WTC11 (cell line): ENCODE measurements around the gene ICA1. TPM values are rescaled to one million over a fixed set of nuclear protein-coding genes. Genes with fewer than 3 reads are reported as not detected.
A peak's percentile ranks its signal among the peaks of the same experiment; 100 is the strongest.

ENCODE experiments used
- ATAC-seq: fragments of 200-7000 bp; cut with Tn5 transposase; 2 replicates; pipeline ENCODE4 v1.10.0; 2021; ENCODE audit warnings: mild to moderate bottlenecking, moderate library complexity
- CTCF ChIA-PET: fragments of 300-600 bp; sonication (Branson Sonifier 250); formaldehyde crosslinking; loops from one replicate; lab custom pipeline; 2021; ENCODE audit warnings: antibody characterized with exemption; lab: Charles Lee
- POLR2A ChIA-PET: fragments of 350-600 bp; sonication (Branson Sonifier 250); formaldehyde crosslinking; loops from one replicate; lab custom pipeline; 2021; ENCODE audit warnings: antibody characterized with exemption; lab: Charles Lee
- DNase-seq: peaks from one replicate; pipeline ENCODE4 v3.0.0; 2021; ENCODE audit warnings: low spot score
- H3K27ac Mint-ChIP-seq: 2 replicates; pipeline ENCODE4 v1.8.0; 2021; ENCODE audit warnings: mixed read lengths
- H3K27me3 Mint-ChIP-seq: 2 replicates; pipeline ENCODE4 v1.8.0; 2021; ENCODE audit warnings: low read depth, mild to moderate bottlenecking, moderate library complexity, mixed read lengths
- H3K36me3 Mint-ChIP-seq: 2 replicates; pipeline ENCODE4 v1.8.0; 2021; ENCODE audit warnings: mixed read lengths
- H3K4me1 Mint-ChIP-seq: 2 replicates; pipeline ENCODE4 v1.8.0; 2022; ENCODE audit warnings: mixed read lengths
- H3K4me3 Mint-ChIP-seq: 2 replicates; pipeline ENCODE4 v1.8.0; 2021; ENCODE audit warnings: mild to moderate bottlenecking, moderate library complexity, mixed read lengths
- H3K9me3 Mint-ChIP-seq: 2 replicates; pipeline ENCODE4 v1.8.0; 2021; ENCODE audit warnings: mixed read lengths
- CBFB ChIP-seq: sonication (generic); formaldehyde crosslinking; IDR thresholded peaks from 2 replicates; pipeline ENCODE4 v1.8.1; 2022; ENCODE audit warnings: mild to moderate bottlenecking, low read depth, missing genetic modification reagents
- CREB1 ChIP-seq: sonication (generic); formaldehyde crosslinking; IDR thresholded peaks from 2 replicates; pipeline ENCODE4 v1.8.0; 2023; ENCODE audit warnings: mild to moderate bottlenecking, missing genetic modification reagents
- ELF4 ChIP-seq: sonication (generic); formaldehyde crosslinking; IDR thresholded peaks from 2 replicates; pipeline ENCODE4 v1.8.1; 2022; ENCODE audit warnings: low read depth, mild to moderate bottlenecking, moderate library complexity, missing genetic modification reagents
- ESRRA ChIP-seq: sonication (generic); formaldehyde crosslinking; IDR thresholded peaks from 2 replicates; pipeline ENCODE4 v1.8.1; 2022; ENCODE audit warnings: mild to moderate bottlenecking, missing genetic modification reagents, borderline replicate concordance
- ETV6 ChIP-seq: sonication (generic); formaldehyde crosslinking; IDR thresholded peaks from 2 replicates; pipeline ENCODE4 v1.8.1; 2022; ENCODE audit warnings: mild to moderate bottlenecking, missing genetic modification reagents
- FOXJ3 ChIP-seq: sonication (generic); formaldehyde crosslinking; IDR thresholded peaks from 2 replicates; pipeline ENCODE4 v1.9.0; 2021; ENCODE audit warnings: missing genetic modification reagents, mild to moderate bottlenecking, borderline replicate concordance
- FOXK1 ChIP-seq: sonication (generic); formaldehyde crosslinking; IDR thresholded peaks from 2 replicates; pipeline ENCODE4 v1.8.0; 2022; ENCODE audit warnings: mild to moderate bottlenecking, moderate library complexity, missing genetic modification reagents
- FOXP4 ChIP-seq: sonication (generic); formaldehyde crosslinking; IDR thresholded peaks from 2 replicates; pipeline ENCODE4 v1.8.0; 2022; ENCODE audit warnings: mild to moderate bottlenecking, missing genetic modification reagents
- HMGA2 ChIP-seq: fragments of 250-450 bp; sonication (Bioruptor Pico); IDR thresholded peaks from 2 replicates; pipeline ENCODE4 v1.4.0; 2021; ENCODE audit warnings: mild to moderate bottlenecking, moderate library complexity
- JAZF1 ChIP-seq: fragments of 250-450 bp; sonication (Bioruptor Pico); IDR thresholded peaks from 2 replicates; pipeline ENCODE4 v1.9.0; 2021; ENCODE audit warnings: moderate library complexity, mild to moderate bottlenecking, inconsistent platforms
- SMAD3 ChIP-seq: sonication (generic); formaldehyde crosslinking; IDR thresholded peaks from 2 replicates; pipeline ENCODE4 v1.8.0; 2022; ENCODE audit warnings: missing genetic modification reagents, mild to moderate bottlenecking, borderline replicate concordance
- SOX15 ChIP-seq: fragments of 250-450 bp; sonication (Bioruptor Pico); IDR thresholded peaks from 2 replicates; pipeline ENCODE4 v1.9.0; 2021; ENCODE audit warnings: mild to moderate bottlenecking
- STAT6 ChIP-seq: sonication (generic); formaldehyde crosslinking; conservative IDR thresholded peaks from 2 replicates; pipeline ENCODE4 v1.8.1; 2023; ENCODE audit warnings: mild to moderate bottlenecking, low read depth, missing genetic modification reagents, moderate library complexity
- ZBTB21 ChIP-seq: sonication (generic); formaldehyde crosslinking; IDR thresholded peaks from 2 replicates; pipeline ENCODE4 v1.8.1; 2023; ENCODE audit warnings: mild to moderate bottlenecking, missing genetic modification reagents, borderline replicate concordance
- ZNF121 ChIP-seq: sonication (generic); formaldehyde crosslinking; IDR thresholded peaks from 2 replicates; pipeline ENCODE4 v1.8.0; 2023; ENCODE audit warnings: missing genetic modification reagents
- ZNF281 ChIP-seq: sonication (generic); formaldehyde crosslinking; IDR thresholded peaks from 2 replicates; pipeline ENCODE4 v1.8.0; 2023; ENCODE audit warnings: mild to moderate bottlenecking, missing genetic modification reagents
- ZNF396 ChIP-seq: fragments of 250-450 bp; sonication (Bioruptor Pico); IDR thresholded peaks from 2 replicates; pipeline ENCODE4 v1.8.0; 2021; ENCODE audit warnings: mild to moderate bottlenecking, moderate library complexity, borderline replicate concordance
- ZNF532 ChIP-seq: fragments of 250-450 bp; sonication (Bioruptor Pico); IDR thresholded peaks from 2 replicates; pipeline ENCODE4 v1.9.0; 2021; ENCODE audit warnings: mild to moderate bottlenecking, borderline replicate concordance
- total RNA-seq: library from RNA; stranded (reverse); gene quantifications from 3 replicates; pipeline ENCODE4 v1.2.3, GENCODE V29; 2021

The ICA1 gene
- total RNA-seq, 1 experiment from 2014 or later, result 31.2 TPM

- no peak for TF ChIP-seq CBFB (CRISPR knock-in tag)
- no peak for TF ChIP-seq FOXK1 (CRISPR knock-in tag)
- no peak for TF ChIP-seq HMGA2
- no peak for TF ChIP-seq ZNF532 (CRISPR knock-in tag)
- no peak for TF ChIP-seq ESRRA (CRISPR knock-in tag)
- no peak for TF ChIP-seq CREB1 (CRISPR knock-in tag)
- no peak for TF ChIP-seq SMAD3 (CRISPR knock-in tag)
- no peak for TF ChIP-seq SOX15 (CRISPR knock-in tag)
- no peak for TF ChIP-seq STAT6
- TF ChIP-seq ETV6, result no peak
Observed at GRCh38 chr7:8144856-8145255, 117.1 kb downstream of the ICA1 start (continued).

GRCh38 chr7:8143151-8143874 is 118.7 kb downstream of the ICA1 start:
- Mint-ChIP-seq H3K4me1 (peaks cover 30% of the 10 kb centered on the region), H3K36me3 (no peaks in the 10 kb centered on the region), H3K9me3 (no peaks in the 10 kb centered on the region), H3K27ac (peak overlapping the region; percentile 67; the same call in 1 of the 2 replicates), H3K27me3 (no peaks in the 10 kb centered on the region)
- peak; percentile 27; the same call in 1 of the 2 replicates for ATAC-seq
- TF ChIP-seq CBFB (CRISPR knock-in tag) (no peak), SMAD3 (CRISPR knock-in tag) (no peak), ZNF396 (CRISPR knock-in tag) (no peak), ZBTB21 (CRISPR knock-in tag) (no peak), ELF4 (CRISPR knock-in tag) (no peak), JAZF1 (CRISPR knock-in tag) (no peak), ZNF121 (CRISPR knock-in tag) (no peak), ZNF281 (no peak), ESRRA (CRISPR knock-in tag) (no peak), FOXP4 (no peak), FOXJ3 (no peak)
- TF ChIP-seq, all 79 proteins: peak for 0
- ChIA-PET POLR2A (no interaction called here), CTCF (no interaction called here)
- no peak overlapping the region for H3K4me3 Mint-ChIP-seq
- DNase-seq, result no peak
